Measurements from ENCODE around the gene SYCE3.

SYCE3 gene

DNA sequence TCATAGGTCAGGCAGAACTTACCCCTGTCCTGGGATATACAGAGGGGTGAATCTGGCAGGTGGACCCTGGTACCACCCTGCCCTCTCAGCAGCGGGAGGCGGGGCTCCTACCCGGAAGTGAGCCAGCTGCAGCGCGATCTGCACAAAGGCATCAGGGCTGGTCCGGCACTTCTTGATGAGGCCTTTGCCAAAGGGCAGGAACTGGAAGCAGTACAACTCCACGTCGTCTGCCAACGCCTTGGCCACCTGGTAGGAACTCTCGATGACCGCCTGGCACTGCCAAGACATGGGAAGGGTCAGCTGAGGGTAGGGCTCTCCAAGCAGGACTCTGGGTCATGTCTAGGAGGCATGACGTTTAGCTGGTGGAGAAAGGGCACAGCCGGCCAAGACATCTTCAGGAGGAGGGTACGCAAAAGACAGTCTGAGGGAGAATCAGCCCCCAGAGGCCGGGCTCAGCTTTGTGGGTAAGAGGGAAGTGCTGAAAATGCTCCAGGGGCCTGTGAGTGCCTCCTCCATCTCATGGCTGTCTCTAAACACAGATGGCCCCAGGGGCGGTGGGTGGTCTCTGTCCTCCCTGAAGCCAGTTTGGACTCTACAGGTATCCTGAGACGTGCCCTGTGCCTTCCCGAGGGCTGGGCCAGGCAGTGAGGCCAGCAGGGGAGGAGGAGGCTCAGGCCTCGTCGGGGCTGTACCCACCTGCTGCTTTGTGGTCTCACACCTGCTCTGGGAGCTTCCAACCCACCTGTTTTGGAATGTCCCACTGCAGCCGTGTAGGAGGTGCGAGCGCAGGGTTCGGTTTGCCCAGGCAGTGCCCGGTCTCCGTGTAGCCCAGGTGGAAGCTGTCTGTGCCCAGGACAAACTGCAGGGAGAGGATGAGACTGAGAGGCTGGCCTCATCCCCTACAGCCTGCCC, 8.8 kb upstream of the SYCE3 start (continued):
- TF ChIP-seq, protein P1, sequence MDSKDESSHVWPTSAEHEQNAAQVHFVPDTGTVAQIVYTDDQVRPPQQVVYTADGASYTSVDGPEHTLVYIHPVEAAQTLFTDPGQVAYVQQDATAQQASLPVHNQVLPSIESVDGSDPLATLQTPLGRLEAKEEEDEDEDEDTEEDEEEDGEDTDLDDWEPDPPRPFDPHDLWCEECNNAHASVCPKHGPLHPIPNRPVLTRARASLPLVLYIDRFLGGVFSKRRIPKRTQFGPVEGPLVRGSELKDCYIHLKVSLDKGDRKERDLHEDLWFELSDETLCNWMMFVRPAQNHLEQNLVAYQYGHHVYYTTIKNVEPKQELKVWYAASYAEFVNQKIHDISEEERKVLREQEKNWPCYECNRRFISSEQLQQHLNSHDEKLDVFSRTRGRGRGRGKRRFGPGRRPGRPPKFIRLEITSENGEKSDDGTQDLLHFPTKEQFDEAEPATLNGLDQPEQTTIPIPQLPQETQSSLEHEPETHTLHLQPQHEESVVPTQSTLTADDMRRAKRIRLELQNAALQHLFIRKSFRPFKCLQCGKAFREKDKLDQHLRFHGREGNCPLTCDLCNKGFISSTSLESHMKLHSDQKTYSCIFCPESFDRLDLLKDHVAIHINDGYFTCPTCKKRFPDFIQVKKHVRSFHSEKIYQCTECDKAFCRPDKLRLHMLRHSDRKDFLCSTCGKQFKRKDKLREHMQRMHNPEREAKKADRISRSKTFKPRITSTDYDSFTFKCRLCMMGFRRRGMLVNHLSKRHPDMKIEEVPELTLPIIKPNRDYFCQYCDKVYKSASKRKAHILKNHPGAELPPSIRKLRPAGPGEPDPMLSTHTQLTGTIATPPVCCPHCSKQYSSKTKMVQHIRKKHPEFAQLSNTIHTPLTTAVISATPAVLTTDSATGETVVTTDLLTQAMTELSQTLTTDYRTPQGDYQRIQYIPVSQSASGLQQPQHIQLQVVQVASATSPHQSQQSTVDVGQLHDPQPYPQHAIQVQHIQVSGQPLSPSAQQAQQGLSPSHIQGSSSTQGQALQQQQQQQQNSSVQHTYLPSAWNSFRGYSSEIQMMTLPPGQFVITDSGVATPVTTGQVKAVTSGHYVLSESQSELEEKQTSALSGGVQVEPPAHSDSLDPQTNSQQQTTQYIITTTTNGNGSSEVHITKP (tag by site-specific recombination; IDR thresholded peaks at IDR 0.05): peak; percentile 35; the same call in 1 of the 2 replicates
- TF ChIP-seq ZNF112 (tag by site-specific recombination; IDR thresholded peaks at IDR 0.05) (no peak), ZBTB21 (tag by site-specific recombination; IDR thresholded peaks at IDR 0.05) (no peak), ZFP37 (tag by site-specific recombination; IDR thresholded peaks at IDR 0.05) (no peak)
- TF ChIP-seq, protein P2, sequence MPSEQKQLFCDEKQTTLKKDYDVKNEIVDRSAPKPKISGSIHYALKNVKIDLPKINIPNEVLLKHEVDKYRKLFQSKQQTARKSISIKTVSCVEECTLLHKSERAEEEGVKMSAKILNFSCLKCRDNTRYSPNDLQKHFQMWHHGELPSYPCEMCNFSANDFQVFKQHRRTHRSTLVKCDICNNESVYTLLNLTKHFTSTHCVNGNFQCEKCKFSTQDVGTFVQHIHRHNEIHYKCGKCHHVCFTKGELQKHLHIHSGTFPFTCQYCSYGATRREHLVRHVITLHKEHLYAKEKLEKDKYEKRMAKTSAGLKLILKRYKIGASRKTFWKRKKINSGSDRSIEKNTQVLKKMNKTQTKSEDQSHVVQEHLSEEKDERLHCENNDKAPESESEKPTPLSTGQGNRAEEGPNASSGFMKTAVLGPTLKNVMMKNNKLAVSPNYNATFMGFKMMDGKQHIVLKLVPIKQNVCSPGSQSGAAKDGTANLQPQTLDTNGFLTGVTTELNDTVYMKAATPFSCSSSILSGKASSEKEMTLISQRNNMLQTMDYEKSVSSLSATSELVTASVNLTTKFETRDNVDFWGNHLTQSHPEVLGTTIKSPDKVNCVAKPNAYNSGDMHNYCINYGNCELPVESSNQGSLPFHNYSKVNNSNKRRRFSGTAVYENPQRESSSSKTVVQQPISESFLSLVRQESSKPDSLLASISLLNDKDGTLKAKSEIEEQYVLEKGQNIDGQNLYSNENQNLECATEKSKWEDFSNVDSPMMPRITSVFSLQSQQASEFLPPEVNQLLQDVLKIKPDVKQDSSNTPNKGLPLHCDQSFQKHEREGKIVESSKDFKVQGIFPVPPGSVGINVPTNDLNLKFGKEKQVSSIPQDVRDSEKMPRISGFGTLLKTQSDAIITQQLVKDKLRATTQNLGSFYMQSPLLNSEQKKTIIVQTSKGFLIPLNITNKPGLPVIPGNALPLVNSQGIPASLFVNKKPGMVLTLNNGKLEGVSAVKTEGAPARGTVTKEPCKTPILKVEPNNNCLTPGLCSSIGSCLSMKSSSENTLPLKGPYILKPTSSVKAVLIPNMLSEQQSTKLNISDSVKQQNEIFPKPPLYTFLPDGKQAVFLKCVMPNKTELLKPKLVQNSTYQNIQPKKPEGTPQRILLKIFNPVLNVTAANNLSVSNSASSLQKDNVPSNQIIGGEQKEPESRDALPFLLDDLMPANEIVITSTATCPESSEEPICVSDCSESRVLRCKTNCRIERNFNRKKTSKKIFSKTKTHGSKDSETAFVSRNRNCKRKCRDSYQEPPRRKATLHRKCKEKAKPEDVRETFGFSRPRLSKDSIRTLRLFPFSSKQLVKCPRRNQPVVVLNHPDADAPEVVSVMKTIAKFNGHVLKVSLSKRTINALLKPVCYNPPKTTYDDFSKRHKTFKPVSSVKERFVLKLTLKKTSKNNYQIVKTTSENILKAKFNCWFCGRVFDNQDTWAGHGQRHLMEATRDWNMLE (tag by site-specific recombination; conservative IDR thresholded peaks at IDR 0.05; ENCODE audit: low read depth): no peak
- TF ChIP-seq, protein P3, sequence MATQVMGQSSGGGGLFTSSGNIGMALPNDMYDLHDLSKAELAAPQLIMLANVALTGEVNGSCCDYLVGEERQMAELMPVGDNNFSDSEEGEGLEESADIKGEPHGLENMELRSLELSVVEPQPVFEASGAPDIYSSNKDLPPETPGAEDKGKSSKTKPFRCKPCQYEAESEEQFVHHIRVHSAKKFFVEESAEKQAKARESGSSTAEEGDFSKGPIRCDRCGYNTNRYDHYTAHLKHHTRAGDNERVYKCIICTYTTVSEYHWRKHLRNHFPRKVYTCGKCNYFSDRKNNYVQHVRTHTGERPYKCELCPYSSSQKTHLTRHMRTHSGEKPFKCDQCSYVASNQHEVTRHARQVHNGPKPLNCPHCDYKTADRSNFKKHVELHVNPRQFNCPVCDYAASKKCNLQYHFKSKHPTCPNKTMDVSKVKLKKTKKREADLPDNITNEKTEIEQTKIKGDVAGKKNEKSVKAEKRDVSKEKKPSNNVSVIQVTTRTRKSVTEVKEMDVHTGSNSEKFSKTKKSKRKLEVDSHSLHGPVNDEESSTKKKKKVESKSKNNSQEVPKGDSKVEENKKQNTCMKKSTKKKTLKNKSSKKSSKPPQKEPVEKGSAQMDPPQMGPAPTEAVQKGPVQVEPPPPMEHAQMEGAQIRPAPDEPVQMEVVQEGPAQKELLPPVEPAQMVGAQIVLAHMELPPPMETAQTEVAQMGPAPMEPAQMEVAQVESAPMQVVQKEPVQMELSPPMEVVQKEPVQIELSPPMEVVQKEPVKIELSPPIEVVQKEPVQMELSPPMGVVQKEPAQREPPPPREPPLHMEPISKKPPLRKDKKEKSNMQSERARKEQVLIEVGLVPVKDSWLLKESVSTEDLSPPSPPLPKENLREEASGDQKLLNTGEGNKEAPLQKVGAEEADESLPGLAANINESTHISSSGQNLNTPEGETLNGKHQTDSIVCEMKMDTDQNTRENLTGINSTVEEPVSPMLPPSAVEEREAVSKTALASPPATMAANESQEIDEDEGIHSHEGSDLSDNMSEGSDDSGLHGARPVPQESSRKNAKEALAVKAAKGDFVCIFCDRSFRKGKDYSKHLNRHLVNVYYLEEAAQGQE (tag by site-specific recombination; IDR thresholded peaks at IDR 0.05): no peak

GRCh38 chr22:50570861-50571260, 8.1 kb upstream of the SYCE3 start:
- TF ChIP-seq SP7 (tag by site-specific recombination; IDR thresholded peaks at IDR 0.05) (no peak), ZNF558 (tag by site-specific recombination; IDR thresholded peaks at IDR 0.05) (no peak), ZNF24 (tag by site-specific recombination; IDR thresholded peaks at IDR 0.05) (no peak), MYNN (tag by site-specific recombination; IDR thresholded peaks at IDR 0.05; ENCODE audit: borderline replicate concordance) (no peak), ZNF514 (tag by site-specific recombination; IDR thresholded peaks at IDR 0.05) (no peak), ELK4 (IDR thresholded peaks at IDR 0.05; ENCODE audit: borderline replicate concordance, low read depth, low read length) (no peak), ZNF23 (tag by site-specific recombination; IDR thresholded peaks at IDR 0.05; ENCODE audit: borderline replicate concordance) (no peak), ZNF639 (tag by site-specific recombination; IDR thresholded peaks at IDR 0.05) (no peak)
- ChIA-PET CTCF (interaction anchor here (1.0 to 1.4 kb wide), 2 partner anchors 12 to 50 kb away, joined by 3 to 4 read pairs; partner anchors contain the start of gene CHKB), POLR2A (interaction anchor here (1.1 kb wide), 2 partner anchors 8 to 36 kb away, joined by 4 read pairs; partner anchors contain the start of gene SYCE3)
- Histone ChIP-seq H3K9me3 (ENCODE audit: control insufficient read depth, insufficient read depth, low read depth, low read length) (no peaks in the 10 kb centered on the region), H3K4me1 (ENCODE audit: control insufficient read depth, insufficient read depth, low read length) (no peaks in the 10 kb centered on the region), H3K27ac (ENCODE audit: extremely low read depth, low read depth, low read length) (no peak overlapping the region), H3K4me3 (ENCODE audit: low read depth, low read length) (no peak overlapping the region), H3K36me3 (ENCODE audit: control insufficient read depth in 2 of 2, insufficient read depth in 1 of 2, low read length in 2 of 2) (peaks cover 45 to 81% of the 10 kb centered on the region in 2 experiments)
